ENCODE measurements around the gene GATM. TPM values are rescaled to one million over a fixed set of nuclear protein-coding genes. Genes with fewer than 3 reads are reported as not detected.

GATM gene
- total and polyA plus RNA-seq, 2 of the 8 experiments (the other 6 are each of a cell fraction or from before 2014, with no cell fraction given), result 10.2 to 15.1 TPM

- TF ChIP-seq CHD7 (IDR thresholded peaks at IDR 0.05; ENCODE audit: insufficient replicate concordance, low read length) (no peak), EP300 (IDR thresholded peaks at IDR 0.05; ENCODE audit: borderline replicate concordance in 1 of 2, low read depth in 2 of 2, low read length in 2 of 2) (no peak), E2F6 (IDR thresholded peaks at IDR 0.05) (no peak), TCF12 (IDR thresholded peaks at IDR 0.05; ENCODE audit: low read depth, low read length) (no peak), CHD2 (IDR thresholded peaks at IDR 0.05; ENCODE audit: low read length) (no peak), CBX8 (IDR thresholded peaks at IDR 0.05; ENCODE audit: borderline replicate concordance, low read depth, low read length) (no peak), EZH2 (IDR thresholded peaks at IDR 0.05; ENCODE audit: low read depth, low read length, severe bottlenecking) (no peak), NRF1 (IDR thresholded peaks at IDR 0.05; ENCODE audit: low read depth, low read length) (no peak), MAX (IDR thresholded peaks at IDR 0.05) (no peak), RBBP5 (IDR thresholded peaks at IDR 0.05; ENCODE audit: borderline replicate concordance, low read depth, low read length) (no peak)
These were observed 35.0 kb downstream of the GATM start (continued) for GRCh38 chr15:45343258-45343860.

Data from H1 (cell line).